ENCODE measurements around the gene ZDHHC23. TPM values are rescaled to one million over a fixed set of nuclear protein-coding genes. Genes with fewer than 3 reads are reported as not detected.

The ZDHHC23 gene
- polyA plus RNA-seq, 1 donor, result 20.9 TPM

GRCh38 chr3:114005481-114005880 is 57.7 kb downstream of the ZDHHC23 start:
- DNase-seq, result no peak

- no peak for DNase-seq
Measured at GRCh38 chr3:114011059-114011797, 63.4 kb downstream of the ZDHHC23 start.

Other genes starting within 250 kb of the ZDHHC23 start
- 161 TPM for gene NAA50, start 201.8 kb upstream of the ZDHHC23 start, polyA plus RNA-seq (ENCODE audit: insufficient read length)
- 98.8 TPM for gene ATP6V1A, start 201.0 kb upstream of the ZDHHC23 start, polyA plus RNA-seq (ENCODE audit: insufficient read length)
- gene GRAMD1C, start 109.2 kb upstream of the ZDHHC23 start, polyA plus RNA-seq (ENCODE audit: insufficient read length), result 34.7 TPM
- gene CCDC191, start 108.5 kb downstream of the ZDHHC23 start, polyA plus RNA-seq (ENCODE audit: insufficient read length), result 31.1 TPM
- 40.3 TPM for gene QTRT2, start 108.7 kb downstream of the ZDHHC23 start, polyA plus RNA-seq (ENCODE audit: insufficient read length)
- not detected for gene DRD3, start 231.0 kb downstream of the ZDHHC23 start, polyA plus RNA-seq (ENCODE audit: insufficient read length)

Data from left kidney (tissue), 2 donors.